Measurements from ENCODE around the gene MSMO1. TPM values are rescaled to one million over a fixed set of nuclear protein-coding genes. Genes with fewer than 3 reads are reported as not detected.

MSMO1 gene
- polyA plus RNA-seq, 1 donor (not counting 4 experiments of a cell fraction or from before 2014, with no cell fraction given) = 541 TPM

GRCh38 chr4:165385126-165385525 lies 57.7 kb downstream of the MSMO1 start:
- peaks cover 10% of the 10 kb centered on the region for H3K4me1 ChIP-seq (ENCODE audit: control insufficient read depth, extremely low read depth, insufficient read depth, low read length)
- no peaks in the 10 kb centered on the region for H3K36me3 ChIP-seq (ENCODE audit: control insufficient read depth in 2 of 2, extremely low read depth in 1 of 2, insufficient read depth in 2 of 2, low read length in 2 of 2)
- dilution Hi-C loops (cut with MboI; ENCODE audit: extremely low pct_ligation_motif_present, low sequenced_read_pairs) = no loop called here
- H3K9ac ChIP-seq (ENCODE audit: control insufficient read depth, extremely low read depth, insufficient read depth, low read length) = no peak overlapping the region
- no peak overlapping the region for H3K27ac ChIP-seq (ENCODE audit: control insufficient read depth, insufficient read depth, low read length)
- H3K4me3 ChIP-seq (ENCODE audit: control insufficient read depth in 2 of 3, extremely low read depth in 1 of 3, insufficient read depth in 2 of 3, low read depth in 1 of 3, low read length in 3 of 3) = no peak overlapping the region
- H3K4me2 ChIP-seq (ENCODE audit: control insufficient read depth, extremely low read depth, insufficient read depth, low read depth, low read length) = no peak overlapping the region
- H3K79me2 ChIP-seq (ENCODE audit: control insufficient read depth, insufficient read depth, low read length) = no peaks in the 10 kb centered on the region
- no peak overlapping the region for H2AFZ ChIP-seq (ENCODE audit: control insufficient read depth, low read length)
- no peaks in the 10 kb centered on the region for H3K9me1 ChIP-seq (ENCODE audit: control insufficient read depth, extremely low read depth, insufficient read depth, low read length)
- FAIRE-seq = no peak
- no peak for TF ChIP-seq EZH2 (IDR thresholded peaks at IDR 0.05; ENCODE audit: low read length)
- no peak for TF ChIP-seq CTCF (optimal IDR thresholded peaks at IDR 0.05 in 1 of 3, IDR thresholded peaks at IDR 0.05 in 1 of 3, conservative IDR thresholded peaks at IDR 0.05 in 1 of 3; ENCODE audit: extremely low read depth in 1 of 3, insufficient read depth in 2 of 3, low read length in 3 of 3)
- DNase-seq (ENCODE audit: low read depth, low spot score) = no peak
- no peaks in the 10 kb centered on the region for H4K20me1 ChIP-seq (ENCODE audit: control insufficient read depth, extremely low read depth, insufficient read depth, low read length)
- no peaks in the 10 kb centered on the region for H3K27me3 ChIP-seq (ENCODE audit: control insufficient read depth, extremely low read depth, insufficient read depth, low read length)
- no peaks in the 10 kb centered on the region for H3K9me3 ChIP-seq (ENCODE audit: control insufficient read depth, low read depth, low read length)

GRCh38 chr4:165386328-165386727 lies 58.9 kb downstream of the MSMO1 start:
- H3K9me3 ChIP-seq (ENCODE audit: control insufficient read depth, low read depth, low read length) = no peaks in the 10 kb centered on the region
- H3K27me3 ChIP-seq (ENCODE audit: control insufficient read depth, extremely low read depth, insufficient read depth, low read length) = no peaks in the 10 kb centered on the region
- H3K36me3 ChIP-seq (ENCODE audit: control insufficient read depth in 2 of 2, extremely low read depth in 1 of 2, insufficient read depth in 2 of 2, low read length in 2 of 2) = no peaks in the 10 kb centered on the region
- H3K4me2 ChIP-seq (ENCODE audit: control insufficient read depth, extremely low read depth, insufficient read depth, low read depth, low read length) = no peak overlapping the region
- no peak overlapping the region for H3K9ac ChIP-seq (ENCODE audit: control insufficient read depth, extremely low read depth, insufficient read depth, low read length)
- H2AFZ ChIP-seq (ENCODE audit: control insufficient read depth, low read length) = no peak overlapping the region
- no peak for FAIRE-seq
- TF ChIP-seq EZH2 (IDR thresholded peaks at IDR 0.05; ENCODE audit: low read length) = no peak
- TF ChIP-seq CTCF (optimal IDR thresholded peaks at IDR 0.05 in 1 of 3, IDR thresholded peaks at IDR 0.05 in 1 of 3, conservative IDR thresholded peaks at IDR 0.05 in 1 of 3; ENCODE audit: extremely low read depth in 1 of 3, insufficient read depth in 2 of 3, low read length in 3 of 3) = no peak
- no peak for DNase-seq (ENCODE audit: low read depth, low spot score)
- H3K79me2 ChIP-seq (ENCODE audit: control insufficient read depth, insufficient read depth, low read length) = no peaks in the 10 kb centered on the region
- H3K9me1 ChIP-seq (ENCODE audit: control insufficient read depth, extremely low read depth, insufficient read depth, low read length) = no peaks in the 10 kb centered on the region
- peaks cover 10% of the 10 kb centered on the region for H3K4me1 ChIP-seq (ENCODE audit: control insufficient read depth, extremely low read depth, insufficient read depth, low read length)
- no peak overlapping the region for H3K4me3 ChIP-seq (ENCODE audit: control insufficient read depth in 2 of 3, extremely low read depth in 1 of 3, insufficient read depth in 2 of 3, low read depth in 1 of 3, low read length in 3 of 3)
- H3K27ac ChIP-seq (ENCODE audit: control insufficient read depth, insufficient read depth, low read length) = no peak overlapping the region
- H4K20me1 ChIP-seq (ENCODE audit: control insufficient read depth, extremely low read depth, insufficient read depth, low read length) = no peaks in the 10 kb centered on the region
- dilution Hi-C loops (cut with MboI; ENCODE audit: extremely low pct_ligation_motif_present, low sequenced_read_pairs) = no loop called here
